MCF 10A (cell line): Measurements from ENCODE around the gene PDGFB. TPM values are rescaled to one million over a fixed set of nuclear protein-coding genes. Genes with fewer than 3 reads are reported as not detected.

ENCODE experiments used
- BruUV-seq: library from RNA; stranded (reverse); fragments of 400-500 nt; replicated peaks from 2 replicates; lab custom pipeline; 2021; lab: Mats Ljungman, UMichigan
- CTCF ChIA-PET: fragments of 300-600 bp; sonication (Branson Sonifier 250); formaldehyde crosslinking; extraction: SDS; loops from one replicate; lab custom pipeline; 2021; ENCODE audit warnings: antibody characterized with exemption, inconsistent platforms; lab: Yijun Ruan, JAX
- POLR2A ChIA-PET: fragments of 300-600, 350-650 bp; sonication (Branson Sonifier 250); formaldehyde crosslinking; extraction: SDS; loops from one replicate; lab custom pipeline; 2020; ENCODE audit warnings: antibody characterized with exemption, inconsistent platforms; lab: Yijun Ruan, JAX
- DNase-seq: peaks from one replicate; pipeline ENCODE4 v3.0.0-alpha.2; 2018; ENCODE audit not compliant: unreplicated experiment
- H3K27ac Mint-ChIP-seq: one replicate; pipeline ENCODE4 v1.8.0; 2022; ENCODE audit warnings: mild to moderate bottlenecking, low read depth, mixed read lengths; ENCODE audit not compliant: unreplicated experiment
- H3K27me3 Mint-ChIP-seq: one replicate; pipeline ENCODE4 v1.8.0; 2022; ENCODE audit warnings: mixed read lengths; ENCODE audit not compliant: insufficient read depth, unreplicated experiment
- H3K36me3 Mint-ChIP-seq: one replicate; pipeline ENCODE4 v1.8.0; 2022; ENCODE audit warnings: mild to moderate bottlenecking, moderate library complexity, mixed read lengths; ENCODE audit not compliant: insufficient read depth, unreplicated experiment
- H3K4me1 Mint-ChIP-seq: one replicate; pipeline ENCODE4 v1.8.0; 2022; ENCODE audit warnings: mixed read lengths; ENCODE audit not compliant: insufficient read depth, unreplicated experiment
- H3K4me3 Mint-ChIP-seq: one replicate; pipeline ENCODE4 v1.8.0; 2022; ENCODE audit warnings: mild to moderate bottlenecking, moderate library complexity, mixed read lengths; ENCODE audit not compliant: unreplicated experiment
- H3K9me3 Mint-ChIP-seq: one replicate; pipeline ENCODE4 v1.8.0; 2022; ENCODE audit warnings: mixed read lengths; ENCODE audit not compliant: unreplicated experiment
- intact Hi-C: fragments of 100-400 bp; cut with micrococcal nuclease; formaldehyde crosslinking; loops from 2 replicates; pipeline ENCODE4 v1.14.1; 2022
- total RNA-seq: library from RNA; stranded (reverse); gene quantifications from 2 replicates; pipeline ENCODE4 v1.2.3, GENCODE V29; 2022
- TF ChIP-seq, protein P1 (sequence below): fragments of 200-600 bp; IDR thresholded peaks from one replicate; pipeline ENCODE4 v1.8.0; 2022; ENCODE audit warnings: antibody characterized with exemption, mild to moderate bottlenecking; ENCODE audit not compliant: unreplicated experiment

PDGFB gene
- total RNA-seq, 1 experiment from 2014 or later, result 0.37 TPM

DNA sequence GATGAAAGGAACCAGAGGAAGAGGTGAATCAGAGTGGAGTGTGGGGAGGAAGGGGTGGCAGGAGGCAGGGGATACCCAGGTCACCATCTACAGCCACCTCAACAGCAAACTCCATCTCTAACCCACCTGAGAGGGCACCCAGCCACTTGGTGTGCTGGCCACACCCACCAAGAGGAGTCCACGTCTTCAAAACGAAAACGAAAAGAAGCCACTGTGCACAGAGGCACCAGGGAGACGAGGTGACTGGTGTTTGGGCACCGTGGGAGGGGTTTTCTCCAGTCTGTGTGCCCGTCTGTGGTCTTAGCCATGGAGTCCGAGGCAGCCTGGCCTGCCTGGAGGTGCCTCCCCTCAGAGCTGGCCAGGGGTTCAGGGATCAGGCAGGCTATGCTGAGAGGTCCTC is 20.2 kb downstream of the PDGFB start:
- POLR2A ChIA-PET, result no interaction called here
- H3K4me3 Mint-ChIP-seq, result no peak overlapping the region
- H3K27me3 Mint-ChIP-seq, result no peaks in the 10 kb centered on the region
- H3K9me3 Mint-ChIP-seq, result peaks cover 6% of the 10 kb centered on the region
- intact Hi-C loops, result no loop called here
- CTCF ChIA-PET, result no interaction called here
- no TSS peak for BruUV-seq
- TF ChIP-seq, protein P1, sequence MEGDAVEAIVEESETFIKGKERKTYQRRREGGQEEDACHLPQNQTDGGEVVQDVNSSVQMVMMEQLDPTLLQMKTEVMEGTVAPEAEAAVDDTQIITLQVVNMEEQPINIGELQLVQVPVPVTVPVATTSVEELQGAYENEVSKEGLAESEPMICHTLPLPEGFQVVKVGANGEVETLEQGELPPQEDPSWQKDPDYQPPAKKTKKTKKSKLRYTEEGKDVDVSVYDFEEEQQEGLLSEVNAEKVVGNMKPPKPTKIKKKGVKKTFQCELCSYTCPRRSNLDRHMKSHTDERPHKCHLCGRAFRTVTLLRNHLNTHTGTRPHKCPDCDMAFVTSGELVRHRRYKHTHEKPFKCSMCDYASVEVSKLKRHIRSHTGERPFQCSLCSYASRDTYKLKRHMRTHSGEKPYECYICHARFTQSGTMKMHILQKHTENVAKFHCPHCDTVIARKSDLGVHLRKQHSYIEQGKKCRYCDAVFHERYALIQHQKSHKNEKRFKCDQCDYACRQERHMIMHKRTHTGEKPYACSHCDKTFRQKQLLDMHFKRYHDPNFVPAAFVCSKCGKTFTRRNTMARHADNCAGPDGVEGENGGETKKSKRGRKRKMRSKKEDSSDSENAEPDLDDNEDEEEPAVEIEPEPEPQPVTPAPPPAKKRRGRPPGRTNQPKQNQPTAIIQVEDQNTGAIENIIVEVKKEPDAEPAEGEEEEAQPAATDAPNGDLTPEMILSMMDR, result no peak
- H3K36me3 Mint-ChIP-seq, result peaks cover 5% of the 10 kb centered on the region
- H3K27ac Mint-ChIP-seq, result no peak overlapping the region
- DNase-seq, result no peak
- peaks cover 16% of the 10 kb centered on the region for H3K4me1 Mint-ChIP-seq

DNA sequence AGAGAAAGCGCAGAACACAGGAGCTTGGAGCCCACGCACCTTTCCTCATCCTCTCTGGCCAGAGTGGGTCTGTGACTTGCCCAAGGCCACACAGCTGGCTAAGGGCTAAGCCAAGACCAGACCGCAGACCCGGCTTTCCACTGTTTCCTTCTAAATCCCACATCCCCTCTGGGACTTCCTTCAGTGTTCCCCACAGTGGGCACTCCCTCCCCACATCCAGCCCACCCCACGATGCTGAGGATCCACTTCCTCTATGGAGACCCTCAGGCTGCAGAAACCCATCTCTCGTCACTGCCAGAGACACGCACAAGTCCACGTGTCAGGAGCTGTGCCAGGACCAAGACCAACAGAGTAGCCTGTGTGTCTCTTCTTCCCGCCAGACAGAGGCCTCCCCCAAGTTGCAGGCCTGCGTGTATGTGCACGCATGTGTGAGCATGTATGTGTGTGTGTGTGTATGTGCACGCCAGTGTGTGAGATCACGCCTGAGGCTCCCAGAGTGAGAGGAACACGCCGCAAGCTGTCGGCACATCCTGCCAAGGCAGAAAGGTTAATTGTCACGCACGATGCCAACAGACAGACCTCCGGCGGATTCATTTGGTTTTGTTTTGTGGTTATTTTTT is 21.6 kb downstream of the PDGFB start:
- no TSS peak for BruUV-seq
- peaks cover 16% of the 10 kb centered on the region for H3K4me1 Mint-ChIP-seq
- H3K9me3 Mint-ChIP-seq, result peaks cover 6% of the 10 kb centered on the region
- peaks cover 5% of the 10 kb centered on the region for H3K36me3 Mint-ChIP-seq
- ChIA-PET POLR2A (interaction anchor here (0.7 to 1.0 kb wide), 3 partner anchors 8 to 24 kb away, joined by 3 read pairs; no protein-coding TSS in a partner anchor), CTCF (no interaction called here)
- intact Hi-C loops, result no loop called here
- no peak overlapping the region for H3K27ac Mint-ChIP-seq
- DNase-seq, result no peak
- TF ChIP-seq, protein P1, result no peak
- no peak overlapping the region for H3K4me3 Mint-ChIP-seq
- H3K27me3 Mint-ChIP-seq, result no peaks in the 10 kb centered on the region

GRCh38 chr22:39221999-39222686 is 22.6 kb downstream of the PDGFB start:
- TF ChIP-seq, protein P1, result no peak
- H3K27ac Mint-ChIP-seq, result no peak overlapping the region
- peaks cover 16% of the 10 kb centered on the region for H3K4me1 Mint-ChIP-seq
- no TSS peak for BruUV-seq
- intact Hi-C loops, result no loop called here
- H3K9me3 Mint-ChIP-seq, result peaks cover 6% of the 10 kb centered on the region
- no peaks in the 10 kb centered on the region for H3K27me3 Mint-ChIP-seq
- POLR2A ChIA-PET, result interaction anchor here (0.9 to 1.6 kb wide), 4 partner anchors 13 to 25 kb away, joined by 3 to 9 read pairs (median 6); no protein-coding TSS in a partner anchor
- DNase-seq, result no peak
- CTCF ChIA-PET, result interaction anchor here (0.9 to 2.5 kb wide), 2 partner anchors 51 to 95 kb away, joined by 4 to 7 read pairs; no protein-coding TSS in a partner anchor
- peaks cover 5% of the 10 kb centered on the region for H3K36me3 Mint-ChIP-seq
- H3K4me3 Mint-ChIP-seq, result no peak overlapping the region
